Endometrial microvascular endothelial cells (primary cell): Measurements from ENCODE around the gene CLK4. TPM values are rescaled to one million over a fixed set of nuclear protein-coding genes. Genes with fewer than 3 reads are reported as not detected.

Experiments used
- in situ Hi-C: cut with HindIII; loops from 2 replicates; pipeline ENCODE4 v1.10.0; 2017; ENCODE audit warnings: low sequenced_read_pairs, low pct_unique_long_range_greater_than_20kb; ENCODE audit errors: inconsistent ontology term
- total RNA-seq: library from RNA; depleted of rRNA; stranded (reverse); fragments of >200 nt; gene quantifications from one replicate; pipeline ENCODE4 v1.2.3, GENCODE V29; 2015; ENCODE audit errors: inconsistent ontology term

Gene CLK4
- total RNA-seq, 1 donor from 2014 or later = 11.1 TPM

DNA sequence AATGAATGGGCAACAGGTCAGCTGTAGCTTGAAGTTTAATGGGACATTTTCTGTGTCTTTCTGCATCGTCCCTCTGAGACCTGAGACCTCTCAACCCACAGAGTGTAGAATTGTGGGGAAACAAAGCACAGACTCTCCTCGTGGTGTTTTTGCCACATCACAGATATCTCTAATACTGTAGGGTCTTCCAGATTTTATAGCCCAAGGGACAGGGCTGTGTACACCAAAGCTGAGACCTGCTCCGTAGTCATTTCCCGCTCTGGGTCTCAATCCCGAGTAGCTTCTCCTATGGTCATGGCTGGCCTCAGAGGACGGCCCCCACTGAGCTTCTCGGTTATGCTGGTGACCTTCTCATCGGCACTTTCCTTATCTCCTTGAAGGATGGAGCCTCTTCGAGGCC lies 14.9 kb upstream of the CLK4 start:
- in situ Hi-C loops = no loop called here

DNA sequence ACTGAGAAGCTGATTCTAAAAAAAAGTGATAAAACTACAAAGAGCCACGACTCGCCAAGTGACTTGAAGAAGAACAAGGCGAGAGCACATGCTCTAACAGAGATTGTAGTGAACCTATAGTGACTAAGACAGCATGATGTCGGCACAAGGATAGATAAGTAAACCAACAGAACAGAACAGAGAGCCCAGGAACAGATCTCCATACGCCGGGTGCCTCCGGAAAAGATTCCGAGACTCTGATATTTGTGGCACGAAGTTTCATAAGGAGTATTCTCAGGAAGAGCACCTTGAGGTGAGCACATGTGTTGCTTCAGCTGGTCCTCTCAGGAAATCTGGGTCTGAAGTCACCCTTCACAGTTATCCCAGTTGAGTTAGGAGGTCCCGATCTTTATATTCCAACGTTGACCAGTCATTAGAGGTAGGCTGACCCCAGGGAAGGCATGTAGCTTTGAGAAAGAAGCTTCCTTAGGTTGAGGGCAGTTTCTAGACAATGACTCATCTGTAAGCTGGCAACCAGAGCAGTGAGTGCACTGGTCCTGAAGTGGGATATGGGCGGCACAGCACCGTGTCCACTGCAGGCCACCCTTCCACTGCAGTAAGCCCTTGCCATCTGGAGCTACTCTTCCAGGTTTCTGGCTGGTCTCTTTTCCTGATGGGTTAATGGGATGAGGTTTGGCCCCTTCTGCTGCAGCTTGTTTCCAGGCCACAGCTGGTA lies 13.6 kb upstream of the CLK4 start:
- in situ Hi-C loops = no loop called here

DNA sequence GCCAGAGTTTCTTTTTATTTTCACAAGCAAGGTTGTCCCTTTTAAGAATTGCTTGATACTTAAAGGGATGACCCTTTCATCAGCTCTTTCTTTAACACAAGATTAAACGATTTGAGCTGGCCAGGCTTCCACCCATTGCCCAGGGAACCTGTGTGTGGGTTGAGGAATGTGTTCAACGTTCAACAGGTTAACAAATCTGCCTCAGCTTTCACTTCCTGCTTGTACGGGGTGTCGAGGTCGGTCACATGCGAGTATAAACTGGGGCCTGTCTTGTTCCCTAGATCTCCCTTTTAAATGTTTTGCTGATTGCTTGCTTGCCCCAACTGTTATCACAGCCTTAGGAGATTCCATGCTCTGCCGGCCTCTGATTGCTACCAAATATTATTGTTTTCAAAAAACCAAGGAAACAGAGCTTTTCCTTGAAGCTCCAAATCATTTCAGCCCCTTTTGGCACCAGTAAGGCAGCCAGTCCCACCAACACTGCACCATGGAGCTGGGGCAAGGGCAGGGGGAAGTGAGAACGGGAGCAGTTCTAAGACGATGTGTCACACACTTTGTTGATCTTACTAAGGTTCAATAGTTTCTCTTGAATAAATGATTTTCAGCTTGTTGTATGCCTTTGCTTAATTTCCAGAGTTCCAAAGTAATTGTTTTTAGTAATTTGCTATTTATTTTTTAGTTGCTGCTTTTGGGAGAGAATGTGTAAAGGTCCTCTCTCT lies 10.7 kb upstream of the CLK4 start:
- in situ Hi-C loops = no loop called here

DNA sequence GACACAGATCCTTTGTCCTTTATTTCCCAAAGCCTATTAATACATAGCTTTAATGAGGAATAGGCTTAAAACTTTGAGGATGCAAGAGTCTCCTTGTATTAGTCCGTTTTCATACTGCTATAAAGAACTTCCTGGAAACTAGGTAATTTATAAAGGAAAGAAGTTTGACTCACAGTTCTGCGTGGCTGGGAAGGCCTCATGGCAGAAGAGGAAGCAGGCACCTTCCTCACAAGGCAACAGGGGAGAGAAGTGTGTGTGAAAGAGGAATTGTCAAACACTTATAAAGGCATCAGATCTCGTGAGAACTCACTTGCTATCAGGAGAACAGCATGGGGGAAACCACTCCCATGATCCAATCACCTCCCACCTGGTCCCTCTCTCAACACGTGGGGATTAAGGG lies 5.4 kb upstream of the CLK4 start:
- in situ Hi-C loops = no loop called here

DNA sequence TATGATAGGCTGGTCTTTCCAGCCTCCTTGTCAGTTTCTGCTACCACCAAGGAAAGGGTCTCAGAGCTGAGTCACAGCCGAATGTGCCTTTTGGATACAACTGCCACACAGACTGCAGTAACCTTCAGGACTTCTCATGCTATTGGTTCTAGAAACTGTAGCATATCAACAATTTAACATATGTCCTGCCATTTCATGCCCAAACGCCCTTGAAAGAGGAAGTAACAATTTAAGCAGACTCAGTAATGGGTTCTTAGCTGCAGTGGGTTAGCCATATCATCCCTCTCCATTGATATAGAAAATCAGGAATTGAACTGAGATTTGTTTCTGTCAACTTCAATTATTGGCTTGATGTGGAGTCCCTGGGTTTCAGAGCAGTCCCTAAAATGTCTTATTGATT lies 4.1 kb upstream of the CLK4 start:
- in situ Hi-C loops = no loop called here

DNA sequence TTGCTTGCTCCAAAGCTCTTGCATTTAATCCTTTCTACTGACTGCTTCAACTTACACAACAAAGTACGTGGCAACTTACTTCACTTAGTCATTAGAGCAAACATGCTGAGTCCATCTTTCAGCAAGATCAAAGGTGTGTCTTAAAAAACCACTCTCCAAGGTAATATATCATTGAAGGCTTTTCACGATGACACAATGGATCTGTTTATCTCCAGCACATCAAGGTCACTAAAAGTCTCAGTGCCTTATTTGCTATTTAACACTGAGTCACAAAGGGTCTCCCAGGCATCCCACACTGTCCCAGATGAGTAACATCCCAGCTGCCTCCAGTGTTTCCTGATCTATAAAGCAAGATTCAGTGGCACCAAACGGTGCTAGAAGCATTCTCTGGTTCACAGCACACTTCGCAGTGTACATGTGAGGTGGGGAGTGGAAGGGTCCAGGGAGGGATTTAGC lies 3.7 kb upstream of the CLK4 start:
- in situ Hi-C loops = no loop called here

DNA sequence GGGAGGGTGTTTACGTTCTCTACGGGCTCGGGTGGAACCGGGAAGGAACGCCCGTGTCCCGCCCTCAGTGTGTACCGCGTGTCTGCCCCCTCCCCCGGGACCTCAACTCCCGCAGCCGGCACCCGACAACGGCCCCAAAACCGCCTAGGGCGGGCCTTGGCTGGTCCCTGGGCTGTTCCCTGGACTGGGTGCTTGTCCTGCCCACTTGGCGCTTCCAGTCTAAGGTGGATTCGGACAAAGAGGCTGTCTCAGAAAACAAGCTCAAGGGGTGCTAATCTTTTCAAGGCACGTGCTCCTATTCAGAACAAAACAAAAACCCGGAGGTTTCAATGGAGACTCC lies 379 bp upstream of the CLK4 start:
- in situ Hi-C loops = no loop called here

DNA sequence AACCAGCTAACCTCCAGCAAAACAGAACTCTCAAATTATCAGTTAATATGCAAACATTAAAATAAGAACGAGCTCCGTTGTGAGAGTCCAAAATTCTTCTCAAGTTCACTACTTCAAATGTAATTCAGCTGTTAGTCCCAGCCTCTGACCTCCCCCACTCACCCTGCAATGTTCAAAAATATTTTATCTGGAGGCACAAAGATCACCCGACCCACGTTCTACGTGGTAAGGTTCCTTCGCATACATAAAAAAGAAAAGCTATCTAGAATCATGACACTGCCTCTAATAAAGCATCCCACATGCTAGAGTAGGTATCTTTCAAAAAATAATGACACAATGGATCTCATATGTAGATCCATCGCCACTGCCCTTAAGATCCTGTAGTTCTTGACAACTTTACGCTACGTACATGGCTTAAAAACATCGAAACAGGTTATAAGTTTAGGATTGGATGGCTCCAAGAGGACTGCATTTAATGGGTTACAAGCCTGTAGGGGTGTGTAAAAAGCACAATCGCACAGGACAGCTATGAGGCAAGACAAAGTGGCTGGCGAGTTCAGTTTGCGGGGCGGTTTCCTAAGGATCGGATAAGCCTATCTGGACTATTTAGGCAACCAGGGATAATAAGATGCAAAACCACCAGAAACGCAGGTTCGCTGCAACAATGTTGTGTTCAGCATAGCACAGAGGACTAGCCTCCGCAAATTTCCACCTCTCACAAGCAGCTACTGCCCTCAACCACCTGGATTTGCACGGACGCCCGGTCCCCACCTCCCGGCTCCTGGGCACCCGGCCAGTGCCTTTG lies 969 bp downstream of the CLK4 start:
- in situ Hi-C loops = no loop called here

DNA sequence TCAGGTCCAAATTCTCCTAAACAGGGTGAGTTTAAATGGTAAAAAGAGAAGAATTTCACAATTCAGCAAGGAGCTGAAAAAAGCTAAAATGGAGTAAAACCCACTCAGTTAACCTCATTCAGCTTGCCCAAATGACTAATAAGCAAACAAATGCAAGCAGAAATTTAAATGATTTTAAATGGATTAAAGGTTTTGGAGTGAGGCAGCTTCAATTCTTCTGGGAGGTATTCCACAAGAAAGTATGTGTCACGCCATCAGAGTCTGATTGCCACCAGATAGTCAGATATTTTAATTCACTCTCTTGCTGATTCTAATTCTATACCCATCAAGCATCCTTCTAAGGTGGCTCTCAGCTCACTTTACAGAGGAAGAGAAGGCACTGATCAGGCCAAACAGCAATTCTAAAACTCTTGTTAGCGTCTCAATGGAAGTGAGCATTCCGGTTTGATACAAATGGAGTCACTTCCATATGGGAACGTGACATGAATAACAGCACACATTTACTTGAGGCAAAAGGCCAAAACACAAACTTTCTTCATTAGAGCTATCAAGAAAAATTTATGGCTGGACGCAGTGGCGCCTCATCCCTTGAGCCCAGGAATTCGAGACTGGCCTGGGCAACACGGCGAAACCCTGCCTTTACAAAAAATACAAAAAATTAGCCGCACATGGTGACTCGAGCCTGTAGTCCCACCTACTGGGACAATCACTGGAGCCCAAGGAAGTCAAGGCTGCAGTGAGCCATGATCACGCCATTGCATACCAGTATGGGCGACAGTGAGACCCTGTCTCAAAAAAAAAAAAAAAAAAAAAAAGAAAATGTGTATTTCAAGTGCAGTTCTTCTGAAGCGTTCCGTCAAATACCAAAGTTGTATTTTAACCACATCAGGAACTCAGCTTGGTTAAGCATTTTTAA lies 2.0 kb downstream of the CLK4 start:
- in situ Hi-C loops = no loop called here

GRCh38 chr5:178622679-178623247 lies 4.1 kb downstream of the CLK4 start:
- in situ Hi-C loops = no loop called here

DNA sequence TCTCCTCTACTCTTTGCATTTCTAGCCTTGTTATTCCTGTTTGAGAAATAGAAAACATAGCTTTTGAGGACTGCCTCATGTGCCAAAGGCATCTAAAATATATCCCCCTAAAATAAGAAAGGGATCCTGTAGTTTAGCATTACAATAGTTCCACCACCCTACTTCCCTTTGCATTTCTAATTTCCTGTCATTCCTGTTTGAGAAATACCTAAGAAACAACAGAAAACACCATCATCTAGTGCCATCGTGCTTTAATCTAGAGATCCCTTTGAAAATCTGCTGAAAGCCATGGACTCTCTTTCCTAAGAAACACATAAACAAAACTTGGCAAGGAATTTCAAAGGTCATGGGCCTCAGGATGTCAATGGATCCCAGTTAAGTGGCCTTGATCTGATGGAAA lies 7.5 kb downstream of the CLK4 start:
- in situ Hi-C loops = no loop called here

DNA sequence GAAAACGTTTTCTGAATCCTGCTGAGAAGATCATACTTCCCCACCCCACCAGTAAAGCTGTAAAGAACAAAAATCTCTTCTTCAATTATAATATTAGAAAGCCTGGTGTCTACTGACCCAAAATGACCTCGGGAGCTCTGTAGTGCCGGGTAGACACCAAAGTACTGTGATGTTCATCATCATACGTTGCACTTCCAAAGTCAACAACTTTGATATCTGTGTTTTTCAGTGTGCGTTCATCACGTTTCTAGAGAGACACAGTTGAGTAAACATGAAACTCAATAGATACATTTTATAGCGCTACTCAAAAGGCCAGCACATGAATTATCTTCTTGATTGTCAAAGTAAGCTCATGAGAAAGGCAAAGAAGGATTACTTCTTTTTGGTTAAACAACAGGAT lies 14.6 kb downstream of the CLK4 start:
- in situ Hi-C loops = no loop called here

DNA sequence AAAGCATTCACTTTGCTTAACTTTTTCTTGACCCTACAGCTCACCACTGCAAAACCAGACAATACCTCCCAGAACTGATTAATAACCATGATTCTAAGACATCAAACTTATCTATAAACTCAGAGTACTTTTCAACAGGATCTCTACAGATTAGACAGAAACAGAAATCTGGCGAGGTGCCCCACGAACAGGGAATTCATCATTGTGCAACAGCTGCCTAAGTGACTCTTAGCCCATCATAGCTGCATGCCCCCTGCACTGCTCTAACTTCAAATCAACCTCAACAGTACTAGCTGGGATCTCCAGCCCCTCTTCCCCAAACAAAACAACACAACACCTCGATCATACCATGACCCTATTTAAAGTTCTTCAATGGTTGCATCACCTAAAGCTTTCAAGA lies 20.6 kb downstream of the CLK4 start:
- in situ Hi-C loops = no loop called here

DNA sequence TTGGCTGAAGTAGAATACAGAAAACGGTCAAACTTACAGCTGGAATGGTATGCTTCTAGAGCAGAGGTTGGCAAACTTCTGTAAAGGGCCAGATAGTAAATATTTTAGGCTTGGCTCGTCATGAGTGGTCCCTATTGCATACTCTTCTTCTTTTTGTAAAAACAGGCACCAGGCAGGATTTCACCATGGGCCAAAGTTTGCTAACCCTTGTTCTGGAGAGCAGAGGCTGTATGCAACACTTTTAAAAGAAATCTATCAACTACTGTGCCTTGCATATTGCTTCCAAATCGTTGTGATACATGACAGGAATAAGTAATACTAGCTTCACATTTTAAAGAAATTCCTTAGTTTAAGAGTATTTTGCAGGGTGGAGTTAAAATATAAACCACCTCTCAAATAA lies 21.1 kb downstream of the CLK4 start:
- in situ Hi-C loops = no loop called here

DNA sequence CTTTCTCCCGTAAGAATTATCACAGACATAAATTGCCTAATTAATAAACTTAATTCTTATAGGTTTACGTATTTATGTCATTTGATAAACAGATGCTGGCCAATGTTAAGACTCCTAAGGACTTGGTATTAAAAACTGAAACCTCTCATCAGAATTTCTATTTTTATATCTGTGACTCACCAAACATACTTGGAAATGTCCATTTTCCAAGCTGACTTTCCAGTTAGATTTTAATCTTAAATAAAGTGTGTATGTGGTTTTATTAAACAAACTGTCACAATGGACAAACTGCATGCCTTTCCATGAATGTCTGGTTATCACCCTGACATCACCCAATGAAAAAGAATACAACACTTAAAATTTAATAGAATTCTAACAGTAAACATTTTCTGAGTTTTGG lies 24.1 kb downstream of the CLK4 start:
- in situ Hi-C loops = no loop called here

DNA sequence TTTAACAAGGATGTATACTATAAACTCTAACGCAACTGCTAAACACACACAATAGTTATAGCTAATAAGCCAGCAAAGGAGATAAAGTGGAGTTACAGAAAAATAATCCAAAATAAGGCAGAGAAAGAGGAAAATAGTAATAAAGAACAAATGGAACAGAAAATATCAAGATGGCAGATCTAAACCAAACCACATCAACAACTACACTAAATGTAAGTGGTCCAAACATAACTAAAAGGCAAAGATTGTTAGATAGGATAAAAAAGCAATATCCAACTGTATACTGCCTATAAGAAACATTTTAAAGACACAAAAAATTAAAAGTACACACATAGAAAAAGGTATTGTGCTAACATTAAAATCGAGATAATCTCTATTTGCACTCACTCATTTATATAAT lies 31.1 kb downstream of the CLK4 start:
- in situ Hi-C loops = no loop called here

- in situ Hi-C loops = no loop called here
Measured at GRCh38 chr5:178595150-178595549, 31.7 kb downstream of the CLK4 start.

- in situ Hi-C loops = no loop called here
Measured at GRCh38 chr5:178590924-178591423, 35.9 kb downstream of the CLK4 start.
